ENCODE data around the gene SLC7A4. TPM values are rescaled to one million over a fixed set of nuclear protein-coding genes. Genes with fewer than 3 reads are reported as not detected.

SLC7A4 gene
- total RNA-seq, 5 donors from 2014 or later (not counting 1 experiment from before 2014, with no cell fraction given), result 0.14 to 0.76 (median 0.41) TPM; not detected in 2

DNA sequence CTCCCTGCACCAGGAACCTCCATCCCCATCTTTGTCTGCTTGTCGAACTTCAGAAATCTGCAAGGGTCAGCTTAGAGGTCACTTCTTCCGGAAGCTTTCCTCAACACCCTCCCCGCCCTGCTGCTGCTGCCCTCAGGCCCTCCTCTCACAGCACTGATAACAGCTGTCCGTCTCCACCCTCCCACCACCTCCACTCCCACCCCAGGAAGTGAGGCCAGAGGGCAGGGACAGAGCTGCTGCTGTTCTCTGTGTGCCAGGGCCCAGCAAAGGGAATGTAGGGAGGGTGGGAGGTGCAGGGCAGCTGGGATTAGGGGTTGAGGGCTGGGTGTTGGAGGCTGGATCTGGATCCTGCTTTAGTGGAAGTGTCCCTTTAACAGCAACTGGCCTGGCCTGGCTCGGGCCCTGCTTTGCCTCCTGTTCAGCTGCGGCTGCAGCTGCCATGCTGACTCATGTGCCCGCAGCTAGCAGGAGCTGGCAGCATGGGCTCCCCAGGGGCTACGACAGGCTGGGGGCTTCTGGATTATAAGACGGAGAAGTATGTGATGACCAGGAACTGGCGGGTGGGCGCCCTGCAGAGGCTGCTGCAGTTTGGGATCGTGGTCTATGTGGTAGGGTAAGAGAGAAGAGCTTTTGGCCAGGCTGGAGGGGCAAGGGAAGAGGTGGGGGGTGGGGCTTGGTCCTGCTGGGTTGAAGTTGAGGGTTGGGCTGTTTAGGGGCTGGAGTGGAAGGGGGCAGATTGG is 17.5 kb downstream of the SLC7A4 start, which contains the start of gene P2RX6:
Gene P2RX6, plus strand, starts transcription at position 440 of the 740 bp plus-strand sequence. Its CDS starts 10 bp downstream, at position 450.
- no peak for ATAC-seq (replicated peaks in 1 of 4)
- H3K4me3 ChIP-seq (ENCODE audit: control insufficient read depth in 1 of 2, extremely low read depth in 1 of 2, low read length in 1 of 2), result peak within 1 kb of the TSS; percentile 51 to 75
- no peaks in the 10 kb centered on the region for H3K36me3 Mint-ChIP-seq
- no peaks in the 10 kb centered on the region for H3K27me3 Mint-ChIP-seq
- peaks cover 8 to 25% of the 10 kb centered on the region in 2 experiments for H3K4me1 ChIP-seq (ENCODE audit: control insufficient read depth in 1 of 2, extremely low read depth in 1 of 2, insufficient read depth in 2 of 2, low read length in 2 of 2)
- POLR2A ChIA-PET, result interaction anchor here in 1 of 2 donors (0.6 kb wide), 1 partner anchor 703 kb away, joined by 3 read pairs; no protein-coding TSS in a partner anchor
- CTCF ChIA-PET, result no interaction called here
- H3K27ac Mint-ChIP-seq, result peak within 1 kb of the TSS; percentile 82 to 93
- peak in 1 of 35 experiments; percentile 30 for DNase-seq
- peak within 1 kb of the TSS; percentile 79 for H3K27ac ChIP-seq (ENCODE audit: low read length)
- H3K9me3 ChIP-seq, result no peaks in the 10 kb centered on the region
- H3K27me3 ChIP-seq (replicated peaks in 1 of 2; ENCODE audit: control insufficient read depth in 2 of 2, extremely low read depth in 1 of 2, insufficient read depth in 2 of 2, low read length in 1 of 2), result peaks cover 0 to 4% of the 10 kb centered on the region in 2 experiments
- no peaks in the 10 kb centered on the region for H3K36me3 ChIP-seq (ENCODE audit: control insufficient read depth in 2 of 2, extremely low read depth in 1 of 2, insufficient read depth in 1 of 2, low read length in 1 of 2)
- 57% methylated on average over 6 of the region's 12 CpGs for WGBS (ENCODE audit: insufficient coverage)
- H3K4me3 Mint-ChIP-seq, result peak within 1 kb of the TSS; percentile 81 to 87 (median 81)
- no peaks in the 10 kb centered on the region for H3K9me3 Mint-ChIP-seq
- peaks cover 16 to 34% (median 26%) of the 10 kb centered on the region in 3 donors for H3K4me1 Mint-ChIP-seq

DNA sequence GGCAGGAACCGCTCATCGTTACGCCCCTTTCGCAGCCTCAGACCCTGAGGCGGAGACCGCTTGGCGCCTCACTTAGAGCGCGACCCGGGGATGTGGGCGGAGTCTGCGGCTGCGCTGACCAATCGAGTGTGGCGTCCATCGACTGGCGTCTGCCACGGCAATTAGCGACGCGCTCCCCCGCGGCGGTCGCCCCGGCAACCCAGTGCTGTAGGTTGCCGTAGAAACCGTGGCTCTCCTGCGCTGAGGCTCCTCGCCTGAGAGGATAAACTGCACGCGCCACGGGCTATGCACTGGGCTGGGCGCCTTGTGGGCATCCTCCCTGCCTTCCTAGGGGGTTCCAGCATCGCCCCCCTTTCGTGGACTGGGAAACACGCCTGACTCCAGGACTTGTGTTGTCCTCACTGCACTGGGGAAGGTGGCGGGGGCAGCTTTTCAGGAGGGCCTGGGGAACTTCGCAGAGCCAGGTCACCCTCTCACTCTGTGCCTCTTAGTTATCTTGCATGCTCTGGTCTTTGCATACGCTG is 18.1 kb downstream of the SLC7A4 start:
- peaks cover 0 to 4% of the 10 kb centered on the region in 2 experiments for H3K27me3 ChIP-seq (replicated peaks in 1 of 2; ENCODE audit: control insufficient read depth in 2 of 2, extremely low read depth in 1 of 2, insufficient read depth in 2 of 2, low read length in 1 of 2)
- Mint-ChIP-seq H3K36me3 (no peaks in the 10 kb centered on the region), H3K9me3 (no peaks in the 10 kb centered on the region), H3K27me3 (no peaks in the 10 kb centered on the region), H3K27ac (peak overlapping the region; percentile 82 to 93), H3K4me1 (peaks cover 16 to 34% (median 26%) of the 10 kb centered on the region in 3 donors), H3K4me3 (peak overlapping the region; percentile 81 to 87 (median 81))
- peak overlapping the region; percentile 79 for H3K27ac ChIP-seq (ENCODE audit: low read length)
- ATAC-seq (replicated peaks in 1 of 4) (peak; percentile 84 to 93 (median 92)), DNase-seq (peak; percentile 59 to 91 (median 75))
- under 1% methylated on average over 40 of the region's 40 CpGs for WGBS (ENCODE audit: insufficient coverage)
- H3K4me3 ChIP-seq (ENCODE audit: control insufficient read depth in 1 of 2, extremely low read depth in 1 of 2, low read length in 1 of 2), result peak overlapping the region; percentile 51 to 75
- no peaks in the 10 kb centered on the region for H3K9me3 ChIP-seq
- H3K4me1 ChIP-seq (ENCODE audit: control insufficient read depth in 1 of 2, extremely low read depth in 1 of 2, insufficient read depth in 2 of 2, low read length in 2 of 2), result peaks cover 8 to 25% of the 10 kb centered on the region in 2 experiments
- ChIA-PET CTCF (no interaction called here), POLR2A (interaction anchor here in 1 of 2 donors (0.6 kb wide), 1 partner anchor 703 kb away, joined by 3 read pairs; no protein-coding TSS in a partner anchor)
- no peaks in the 10 kb centered on the region for H3K36me3 ChIP-seq (ENCODE audit: control insufficient read depth in 2 of 2, extremely low read depth in 1 of 2, insufficient read depth in 1 of 2, low read length in 1 of 2)

DNA sequence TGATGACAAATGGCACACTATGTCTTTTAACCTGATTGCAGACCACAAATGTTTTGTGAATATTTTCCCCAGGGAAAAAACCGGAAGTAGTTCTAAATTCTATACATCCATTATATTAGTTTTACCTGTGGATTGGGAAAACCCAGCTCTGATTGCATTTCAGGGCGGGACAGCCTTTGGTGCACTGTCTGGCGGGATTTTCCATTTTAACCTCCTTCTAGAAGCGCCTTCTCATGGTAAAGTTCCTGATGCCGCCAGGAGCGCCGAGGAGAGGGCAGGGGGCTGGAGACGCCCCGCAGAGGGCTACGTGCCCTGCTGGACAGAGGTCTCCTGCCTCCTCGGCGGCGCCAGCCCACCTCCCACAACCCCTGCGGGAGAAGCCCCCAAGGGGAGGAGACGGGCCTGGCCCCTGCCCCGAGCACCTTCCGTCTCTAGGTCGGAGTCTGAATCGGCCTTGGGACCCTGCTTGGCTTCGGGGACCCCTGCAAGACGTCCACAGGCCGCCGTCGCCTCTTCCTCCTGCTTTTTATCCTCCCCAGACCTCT is 18.6 kb downstream of the SLC7A4 start:
- no peaks in the 10 kb centered on the region for H3K9me3 Mint-ChIP-seq
- no peaks in the 10 kb centered on the region for H3K36me3 Mint-ChIP-seq
- H3K4me1 ChIP-seq (ENCODE audit: control insufficient read depth in 1 of 2, extremely low read depth in 1 of 2, insufficient read depth in 2 of 2, low read length in 2 of 2), result peaks cover 8 to 25% of the 10 kb centered on the region in 2 experiments
- ChIA-PET CTCF (interaction anchor here in 1 of 2 donors (0.9 kb wide), 1 partner anchor 11 kb away, joined by 3 read pairs; the partner anchor contains the start of gene THAP7), POLR2A (no interaction called here)
- DNase-seq, result peak in 1 of 35 experiments; percentile 34
- peak overlapping the region; percentile 81 to 87 (median 81) for H3K4me3 Mint-ChIP-seq
- H3K4me3 ChIP-seq (ENCODE audit: control insufficient read depth in 1 of 2, extremely low read depth in 1 of 2, low read length in 1 of 2), result peak overlapping the region; percentile 51 to 75
- H3K36me3 ChIP-seq (ENCODE audit: control insufficient read depth in 2 of 2, extremely low read depth in 1 of 2, insufficient read depth in 1 of 2, low read length in 1 of 2), result no peaks in the 10 kb centered on the region
- peak overlapping the region; percentile 79 for H3K27ac ChIP-seq (ENCODE audit: low read length)
- H3K27ac Mint-ChIP-seq, result peak overlapping the region; percentile 82 to 93
- 20% methylated on average over 6 of the region's 24 CpGs for WGBS (ENCODE audit: insufficient coverage)
- no peaks in the 10 kb centered on the region for H3K9me3 ChIP-seq
- peaks cover 0 to 4% of the 10 kb centered on the region in 2 experiments for H3K27me3 ChIP-seq (replicated peaks in 1 of 2; ENCODE audit: control insufficient read depth in 2 of 2, extremely low read depth in 1 of 2, insufficient read depth in 2 of 2, low read length in 1 of 2)
- peak in 2 of 4 experiments; percentile 6 to 10 for ATAC-seq (replicated peaks in 1 of 4)
- peaks cover 16 to 34% (median 26%) of the 10 kb centered on the region in 3 donors for H3K4me1 Mint-ChIP-seq
- no peaks in the 10 kb centered on the region for H3K27me3 Mint-ChIP-seq

DNA sequence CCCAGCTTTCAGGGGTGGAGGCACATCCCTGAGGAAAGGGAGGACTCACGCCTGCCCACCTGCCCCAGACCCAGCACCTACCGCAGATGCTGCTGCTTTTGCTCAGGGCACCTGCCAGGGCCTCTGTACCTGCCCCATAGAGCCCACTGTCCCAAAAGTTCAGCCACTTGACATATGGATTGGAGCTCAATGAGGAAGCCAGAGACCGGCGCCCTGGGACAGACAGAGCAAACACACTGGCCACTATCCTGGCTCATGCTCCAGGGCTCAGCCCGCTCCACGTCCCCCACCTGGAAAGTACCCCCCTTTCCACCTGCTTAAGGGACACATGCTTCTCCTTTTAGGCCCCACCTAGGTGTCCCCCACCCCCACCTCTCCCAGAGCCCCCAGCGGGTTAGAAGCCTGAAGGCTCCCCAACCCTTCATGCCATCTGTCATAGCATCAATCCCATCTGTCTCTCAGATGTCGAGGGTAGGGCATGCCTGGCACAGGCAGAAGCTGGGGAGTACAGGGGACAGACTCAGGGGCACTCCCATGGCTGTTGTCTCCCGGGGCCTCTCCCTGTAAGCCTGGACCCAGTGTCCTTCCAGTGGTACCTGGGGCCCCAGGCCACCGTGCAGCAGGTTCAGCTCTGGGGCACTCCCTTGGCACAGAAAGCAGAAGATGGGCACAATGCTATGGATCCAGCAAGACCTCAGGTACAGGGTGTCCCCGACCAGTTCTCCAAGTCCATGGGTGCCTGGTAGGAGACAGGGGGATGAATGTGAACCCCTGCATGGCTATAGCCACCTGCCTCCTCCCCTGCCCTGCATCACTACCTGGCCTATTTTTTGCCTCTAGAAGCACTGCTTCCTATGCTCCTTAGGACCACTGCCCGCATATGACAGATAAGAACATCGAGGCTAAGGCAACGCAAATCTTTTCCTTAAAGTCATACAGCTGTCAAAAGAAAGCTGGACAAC is 19.6 kb downstream of the SLC7A4 start:
- Histone ChIP-seq H3K27ac (ENCODE audit: low read length) (peak overlapping the region; percentile 79), H3K27me3 (replicated peaks in 1 of 2; ENCODE audit: control insufficient read depth in 2 of 2, extremely low read depth in 1 of 2, insufficient read depth in 2 of 2, low read length in 1 of 2) (peaks cover 0 to 4% of the 10 kb centered on the region in 2 experiments), H3K36me3 (ENCODE audit: control insufficient read depth in 2 of 2, extremely low read depth in 1 of 2, insufficient read depth in 1 of 2, low read length in 1 of 2) (no peaks in the 10 kb centered on the region), H3K4me1 (ENCODE audit: control insufficient read depth in 1 of 2, extremely low read depth in 1 of 2, insufficient read depth in 2 of 2, low read length in 2 of 2) (peaks cover 8 to 25% of the 10 kb centered on the region in 2 experiments), H3K9me3 (no peaks in the 10 kb centered on the region), H3K4me3 (ENCODE audit: control insufficient read depth in 1 of 2, extremely low read depth in 1 of 2, low read length in 1 of 2) (no peak overlapping the region)
- Mint-ChIP-seq H3K4me3 (peak overlapping the region; percentile 68 to 87 (median 69)), H3K4me1 (peaks cover 16 to 34% (median 26%) of the 10 kb centered on the region in 3 donors), H3K27ac (peak overlapping the region; percentile 67 to 68), H3K36me3 (no peaks in the 10 kb centered on the region), H3K9me3 (no peaks in the 10 kb centered on the region), H3K27me3 (no peaks in the 10 kb centered on the region)
- POLR2A ChIA-PET, result interaction anchor here in 1 of 2 donors (0.7 kb wide), 1 partner anchor 707 kb away, joined by 15 read pairs; no protein-coding TSS in a partner anchor
- WGBS (ENCODE audit: insufficient coverage), result 94% methylated on average over 12 of the region's 14 CpGs
- DNase-seq (no peak), ATAC-seq (replicated peaks in 1 of 4) (no peak)
- CTCF ChIA-PET, result interaction anchor here in 1 of 2 donors (0.9 kb wide), 1 partner anchor 10 kb away, joined by 3 read pairs; the partner anchor contains the start of gene THAP7

DNA sequence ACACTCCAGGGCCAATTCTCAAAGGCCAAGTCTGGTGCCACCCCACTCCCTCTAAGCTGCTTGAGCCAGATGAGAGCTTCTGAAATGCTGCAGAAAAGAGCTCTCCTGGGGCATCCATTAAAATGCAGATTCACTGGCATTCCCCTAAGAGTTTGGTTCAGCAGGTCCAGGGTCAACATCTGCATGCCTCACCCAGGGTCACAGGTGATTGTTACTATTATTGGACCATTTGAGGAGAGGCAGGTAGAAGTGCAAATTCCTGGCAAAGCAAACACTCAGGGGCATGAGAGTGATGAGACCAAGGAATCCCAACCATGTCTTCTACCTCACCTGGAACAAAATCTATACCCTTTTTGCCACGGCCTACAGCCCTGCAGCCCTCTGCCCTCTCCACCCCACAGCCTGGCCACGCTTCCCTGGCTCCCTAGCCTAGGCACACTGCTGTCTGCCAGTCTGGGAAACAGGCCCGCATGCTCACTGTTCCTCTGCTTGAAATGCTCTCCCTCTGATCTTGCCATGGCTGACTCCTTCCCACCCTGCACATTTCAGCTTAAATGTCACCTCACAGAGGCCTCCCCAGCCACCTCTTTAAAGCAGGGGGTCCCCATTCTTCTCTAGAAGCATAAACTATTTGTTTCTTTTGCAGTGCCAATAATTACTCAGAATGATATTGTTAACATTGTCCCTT is 21.8 kb downstream of the SLC7A4 start:
- WGBS (ENCODE audit: insufficient coverage), result 84% methylated on average over 3 of the region's 3 CpGs
- Mint-ChIP-seq H3K36me3 (no peaks in the 10 kb centered on the region), H3K27me3 (no peaks in the 10 kb centered on the region), H3K4me1 (peaks cover 16 to 22% (median 22%) of the 10 kb centered on the region in 3 donors), H3K27ac (no peak overlapping the region), H3K9me3 (no peaks in the 10 kb centered on the region), H3K4me3 (no peak overlapping the region)
- no peaks in the 10 kb centered on the region for H3K27me3 ChIP-seq (replicated peaks in 1 of 2; ENCODE audit: control insufficient read depth in 2 of 2, extremely low read depth in 1 of 2, insufficient read depth in 2 of 2, low read length in 1 of 2)
- CTCF ChIA-PET, result no interaction called here
- no peaks in the 10 kb centered on the region for H3K36me3 ChIP-seq (ENCODE audit: control insufficient read depth in 2 of 2, extremely low read depth in 1 of 2, insufficient read depth in 1 of 2, low read length in 1 of 2)
- peaks cover 8 to 21% of the 10 kb centered on the region in 2 experiments for H3K4me1 ChIP-seq (ENCODE audit: control insufficient read depth in 1 of 2, extremely low read depth in 1 of 2, insufficient read depth in 2 of 2, low read length in 2 of 2)
- ATAC-seq (replicated peaks in 1 of 4) (no peak), DNase-seq (no peak)
- POLR2A ChIA-PET, result no interaction called here
- no peak overlapping the region for H3K27ac ChIP-seq (ENCODE audit: low read length)
- H3K4me3 ChIP-seq (ENCODE audit: control insufficient read depth in 1 of 2, extremely low read depth in 1 of 2, low read length in 1 of 2), result no peak overlapping the region
- no peaks in the 10 kb centered on the region for H3K9me3 ChIP-seq
